Liver (tissue), 3 donors: Measurements from ENCODE around the gene ARHGAP27.

ENCODE experiments used
- EGR1 ChIP-seq, 2 donors: IDR thresholded peaks; 2 replicates each; pipeline ENCODE4 v1.6.1; 2016 to 2018; ENCODE audit warnings: antibody characterized with exemption in 2 of 2, low read depth in 2 of 2
- FOXA1 ChIP-seq: IDR thresholded peaks from 2 replicates; pipeline ENCODE4 v1.6.1; 2016; ENCODE audit warnings: antibody characterized with exemption
- GABPA ChIP-seq, 2 donors: IDR thresholded peaks in 1 of 2; conservative IDR thresholded peaks in 1 of 2; 2 replicates each; pipeline ENCODE4 v1.6.1; 2016; ENCODE audit warnings: antibody characterized with exemption in 2 of 2, mild to moderate bottlenecking in 1 of 2, moderate library complexity in 1 of 2
- HNF4A ChIP-seq, 2 donors: conservative IDR thresholded peaks; 2 replicates each; pipeline ENCODE4 v1.6.1; 2016; ENCODE audit warnings: antibody characterized with exemption in 2 of 2, mild to moderate bottlenecking in 2 of 2
- JUND ChIP-seq, 2 donors: IDR thresholded peaks; 2 replicates each; pipeline ENCODE4 v1.6.1; 2016; ENCODE audit warnings: antibody characterized with exemption in 2 of 2
- NR2F2 ChIP-seq: IDR thresholded peaks from 2 replicates; pipeline ENCODE4 v1.6.1; 2016; ENCODE audit warnings: antibody characterized with exemption
- SP1 ChIP-seq: IDR thresholded peaks from 2 replicates; pipeline ENCODE4 v1.6.1; 2018; ENCODE audit warnings: antibody characterized with exemption, mild to moderate bottlenecking
- TF ChIP-seq, protein P1 (sequence below): fragments of 150-350 bp; IDR thresholded peaks from 2 replicates; pipeline ENCODE4 v1.5.1; 2017; ENCODE audit warnings: improper control_type of control experiment, low read depth, low read length; ENCODE audit not compliant: missing input control
- TF ChIP-seq, protein P2 (sequence below): IDR thresholded peaks from 2 replicates; pipeline ENCODE4 v1.6.1; 2016; ENCODE audit warnings: antibody characterized with exemption
- TF ChIP-seq, protein P3 (sequence below): IDR thresholded peaks from 2 replicates; pipeline ENCODE4 v1.6.1; 2016; ENCODE audit warnings: antibody characterized with exemption
- TF ChIP-seq, protein P4 (sequence below): IDR thresholded peaks from 2 replicates; pipeline ENCODE4 v1.6.1; 2016; ENCODE audit warnings: antibody characterized with exemption
- donor health status: healthy.
- donor health status: healthy.

DNA sequence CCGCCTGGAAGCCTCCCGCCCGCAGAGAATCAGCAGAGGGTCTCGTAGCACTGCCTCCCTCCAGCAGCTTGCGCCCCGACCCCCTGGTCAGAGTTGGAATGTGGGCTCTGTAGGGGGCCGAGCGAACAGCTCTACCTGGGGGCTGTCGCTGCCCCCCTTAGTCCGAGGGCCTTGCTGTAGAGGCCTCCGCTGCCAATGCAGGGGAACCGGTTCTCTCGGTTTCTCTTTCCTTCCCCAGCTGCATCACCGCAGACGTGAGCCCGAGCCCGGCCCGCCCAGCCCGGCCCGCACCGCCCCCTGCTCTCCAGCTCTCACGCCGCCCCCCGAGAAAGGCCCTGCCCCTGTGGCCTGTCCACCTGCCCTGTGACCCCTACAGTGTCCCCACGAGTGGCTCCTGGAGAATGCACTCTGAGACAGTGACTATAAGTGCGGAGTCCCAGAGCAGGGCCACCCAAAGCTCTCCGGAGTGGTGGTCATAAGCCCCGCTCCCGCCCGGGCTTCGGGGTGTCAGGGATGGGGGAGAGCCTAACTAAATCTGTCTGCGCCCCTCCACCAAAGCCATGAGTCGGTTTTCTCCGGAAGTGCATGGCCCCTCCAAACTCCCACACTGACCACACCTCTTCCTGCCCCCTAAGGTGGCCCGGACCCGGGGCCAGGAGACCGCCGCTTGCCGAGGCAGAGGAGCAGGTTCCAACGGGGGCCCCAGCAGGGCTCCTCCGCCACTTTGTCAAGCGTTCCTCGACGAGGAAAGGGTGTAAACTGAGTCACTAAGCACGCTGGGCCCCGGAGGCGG, 1.7 kb downstream of the ARHGAP27 start:
- TF ChIP-seq, protein P1, sequence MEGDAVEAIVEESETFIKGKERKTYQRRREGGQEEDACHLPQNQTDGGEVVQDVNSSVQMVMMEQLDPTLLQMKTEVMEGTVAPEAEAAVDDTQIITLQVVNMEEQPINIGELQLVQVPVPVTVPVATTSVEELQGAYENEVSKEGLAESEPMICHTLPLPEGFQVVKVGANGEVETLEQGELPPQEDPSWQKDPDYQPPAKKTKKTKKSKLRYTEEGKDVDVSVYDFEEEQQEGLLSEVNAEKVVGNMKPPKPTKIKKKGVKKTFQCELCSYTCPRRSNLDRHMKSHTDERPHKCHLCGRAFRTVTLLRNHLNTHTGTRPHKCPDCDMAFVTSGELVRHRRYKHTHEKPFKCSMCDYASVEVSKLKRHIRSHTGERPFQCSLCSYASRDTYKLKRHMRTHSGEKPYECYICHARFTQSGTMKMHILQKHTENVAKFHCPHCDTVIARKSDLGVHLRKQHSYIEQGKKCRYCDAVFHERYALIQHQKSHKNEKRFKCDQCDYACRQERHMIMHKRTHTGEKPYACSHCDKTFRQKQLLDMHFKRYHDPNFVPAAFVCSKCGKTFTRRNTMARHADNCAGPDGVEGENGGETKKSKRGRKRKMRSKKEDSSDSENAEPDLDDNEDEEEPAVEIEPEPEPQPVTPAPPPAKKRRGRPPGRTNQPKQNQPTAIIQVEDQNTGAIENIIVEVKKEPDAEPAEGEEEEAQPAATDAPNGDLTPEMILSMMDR = no peak
- no peak for TF ChIP-seq NR2F2
- TF ChIP-seq, protein P2, sequence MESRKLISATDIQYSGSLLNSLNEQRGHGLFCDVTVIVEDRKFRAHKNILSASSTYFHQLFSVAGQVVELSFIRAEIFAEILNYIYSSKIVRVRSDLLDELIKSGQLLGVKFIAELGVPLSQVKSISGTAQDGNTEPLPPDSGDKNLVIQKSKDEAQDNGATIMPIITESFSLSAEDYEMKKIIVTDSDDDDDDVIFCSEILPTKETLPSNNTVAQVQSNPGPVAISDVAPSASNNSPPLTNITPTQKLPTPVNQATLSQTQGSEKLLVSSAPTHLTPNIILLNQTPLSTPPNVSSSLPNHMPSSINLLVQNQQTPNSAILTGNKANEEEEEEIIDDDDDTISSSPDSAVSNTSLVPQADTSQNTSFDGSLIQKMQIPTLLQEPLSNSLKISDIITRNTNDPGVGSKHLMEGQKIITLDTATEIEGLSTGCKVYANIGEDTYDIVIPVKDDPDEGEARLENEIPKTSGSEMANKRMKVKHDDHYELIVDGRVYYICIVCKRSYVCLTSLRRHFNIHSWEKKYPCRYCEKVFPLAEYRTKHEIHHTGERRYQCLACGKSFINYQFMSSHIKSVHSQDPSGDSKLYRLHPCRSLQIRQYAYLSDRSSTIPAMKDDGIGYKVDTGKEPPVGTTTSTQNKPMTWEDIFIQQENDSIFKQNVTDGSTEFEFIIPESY = no peak
- TF ChIP-seq GABPA (IDR thresholded peaks at IDR 0.05 in 1 of 2, conservative IDR thresholded peaks at IDR 0.05 in 1 of 2) = no peak
- no peak for TF ChIP-seq FOXA1
- TF ChIP-seq SP1 = no peak
- no peak for TF ChIP-seq EGR1 (IDR thresholded peaks at IDR 0.05; ENCODE audit: low read depth in 2 of 2)
- TF ChIP-seq, protein P3, sequence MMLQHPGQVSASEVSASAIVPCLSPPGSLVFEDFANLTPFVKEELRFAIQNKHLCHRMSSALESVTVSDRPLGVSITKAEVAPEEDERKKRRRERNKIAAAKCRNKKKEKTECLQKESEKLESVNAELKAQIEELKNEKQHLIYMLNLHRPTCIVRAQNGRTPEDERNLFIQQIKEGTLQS = no peak
- no peak for TF ChIP-seq HNF4A (conservative IDR thresholded peaks at IDR 0.05)
- TF ChIP-seq, protein P4, sequence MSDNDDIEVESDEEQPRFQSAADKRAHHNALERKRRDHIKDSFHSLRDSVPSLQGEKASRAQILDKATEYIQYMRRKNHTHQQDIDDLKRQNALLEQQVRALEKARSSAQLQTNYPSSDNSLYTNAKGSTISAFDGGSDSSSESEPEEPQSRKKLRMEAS = no peak
- no peak for TF ChIP-seq JUND (IDR thresholded peaks at IDR 0.05)
